Colon (tissue), 2 donors: ENCODE data around the gene CDC42.
"Not testable (repeated sequence)": the region's sequence is repeated elsewhere in the genome, so short reads cannot be mapped to it uniquely, and the experiment has no call there.

ENCODE experiments used
- FAIRE-seq: peaks from 2 replicates; lab custom pipeline; 2012; peaks lifted over from hg19 to GRCh38; lab: Jason Lieb, UNC
- donor health status: control.
- donor health status: control.

Gene CDC42

DNA sequence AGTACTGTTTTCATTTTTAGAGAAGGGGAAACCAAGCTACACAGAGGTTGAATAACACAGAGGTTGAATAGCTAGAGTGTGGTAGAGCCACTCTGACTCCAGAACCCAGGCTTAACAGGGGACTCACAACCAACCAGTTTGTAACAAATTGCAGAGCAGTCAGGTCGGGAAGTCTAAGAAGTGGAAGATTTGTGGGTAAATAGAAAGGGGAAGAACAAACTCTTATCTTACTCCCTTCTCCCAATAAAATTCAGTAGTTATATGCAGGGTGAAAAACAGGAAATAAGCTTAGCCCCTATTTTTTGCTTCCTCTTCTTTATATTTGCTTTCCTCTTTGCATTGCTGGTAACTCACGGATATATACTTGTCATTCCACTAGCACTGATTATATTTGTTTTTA, 23.2 kb downstream of the CDC42 start:
- no peak for FAIRE-seq

DNA sequence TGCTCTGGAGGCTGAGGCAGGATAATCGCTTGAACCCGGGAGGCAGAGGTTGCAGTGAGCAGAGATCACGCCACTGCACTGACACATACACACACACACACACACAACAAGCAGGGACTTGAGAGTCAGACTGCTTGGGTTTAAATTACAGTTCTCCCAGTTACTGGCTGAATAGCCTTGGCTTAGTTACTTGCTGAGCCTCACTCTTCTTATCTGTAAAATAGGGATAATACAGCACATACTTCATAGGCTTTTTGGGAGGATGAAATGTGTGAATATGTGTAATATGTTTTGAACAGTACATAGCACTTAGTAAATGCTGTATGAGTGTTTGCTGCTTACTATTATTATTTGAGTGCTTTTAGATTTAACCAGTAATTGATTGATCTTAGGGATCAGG, 23.8 kb downstream of the CDC42 start:
- no peak for FAIRE-seq

DNA sequence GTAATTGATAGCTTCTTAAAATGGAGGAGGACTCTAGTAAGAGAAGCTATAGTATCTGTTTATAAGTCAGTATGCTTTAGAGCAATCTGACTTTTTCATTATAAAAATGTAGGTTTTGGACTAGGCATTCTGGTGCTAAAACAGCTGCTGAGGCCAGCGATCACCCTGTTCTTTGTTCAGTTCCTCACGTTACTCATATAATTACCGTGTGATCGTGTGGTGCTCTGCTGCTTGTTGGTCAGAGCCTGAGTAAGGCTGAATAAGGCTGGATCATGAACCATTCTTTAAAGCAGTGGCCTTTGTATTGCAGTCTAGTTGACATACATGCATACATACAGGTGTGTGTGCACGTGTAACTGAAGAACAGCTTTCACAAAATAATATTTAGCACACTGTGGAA, 25.2 kb downstream of the CDC42 start:
- FAIRE-seq: no peak

DNA sequence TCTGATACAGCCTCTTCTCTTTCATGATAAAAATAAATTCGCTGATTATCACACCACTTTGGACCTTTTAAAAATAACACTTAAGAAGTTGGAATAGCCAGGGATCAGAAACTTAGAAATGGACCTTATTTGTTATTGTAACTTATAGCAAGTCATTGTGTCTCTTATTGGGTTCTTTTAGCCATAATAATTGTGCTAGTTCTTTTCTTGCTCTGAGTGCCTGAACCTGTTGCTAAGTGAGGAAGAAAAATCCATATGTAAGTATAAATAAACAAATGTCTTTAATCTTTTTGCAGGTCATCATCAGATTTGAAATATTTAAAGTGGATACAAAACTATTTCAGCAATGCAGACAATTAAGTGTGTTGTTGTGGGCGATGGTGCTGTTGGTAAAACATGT, 25.6 kb downstream of the CDC42 start:
- FAIRE-seq: no peak

DNA sequence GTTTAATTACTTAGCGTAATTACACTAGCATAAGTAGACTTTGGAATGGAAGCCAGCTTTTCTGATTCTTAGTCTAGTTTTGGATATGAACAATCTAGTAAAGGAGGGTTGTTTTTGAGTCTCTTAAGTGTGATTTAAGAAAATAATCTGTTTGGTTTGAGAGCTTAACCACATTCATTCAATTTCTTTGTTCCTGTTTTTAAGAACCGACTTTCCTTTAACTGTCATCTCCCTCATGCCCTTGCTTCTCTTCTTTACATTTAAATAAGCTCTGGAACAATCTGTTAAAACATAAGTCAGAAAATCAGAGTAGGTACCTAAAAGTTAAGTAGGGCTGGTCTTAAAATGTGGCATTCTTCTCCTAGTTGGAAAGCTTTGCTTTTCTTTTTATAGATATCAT, 27.7 kb downstream of the CDC42 start:
- FAIRE-seq: no peak

DNA sequence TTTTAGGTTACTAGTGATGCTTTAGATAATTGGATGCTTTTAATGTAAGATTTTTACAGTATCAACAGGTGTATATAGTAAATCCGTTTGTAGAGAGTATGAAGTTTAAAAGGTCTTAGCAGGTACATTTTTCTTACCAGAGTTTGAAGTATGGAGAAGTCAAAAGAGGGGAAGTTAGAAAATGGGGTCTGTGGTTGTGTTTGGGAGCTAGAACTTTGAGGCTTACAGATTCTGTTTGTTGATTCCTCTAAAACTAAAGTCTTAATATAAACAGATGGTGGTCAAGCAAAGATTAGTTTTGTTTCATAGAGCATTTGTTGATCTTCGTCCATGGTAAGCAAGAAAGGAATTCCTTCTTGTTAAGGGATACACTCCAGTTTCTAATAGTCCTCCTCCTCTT, 35.8 kb downstream of the CDC42 start:
- FAIRE-seq: no peak

DNA sequence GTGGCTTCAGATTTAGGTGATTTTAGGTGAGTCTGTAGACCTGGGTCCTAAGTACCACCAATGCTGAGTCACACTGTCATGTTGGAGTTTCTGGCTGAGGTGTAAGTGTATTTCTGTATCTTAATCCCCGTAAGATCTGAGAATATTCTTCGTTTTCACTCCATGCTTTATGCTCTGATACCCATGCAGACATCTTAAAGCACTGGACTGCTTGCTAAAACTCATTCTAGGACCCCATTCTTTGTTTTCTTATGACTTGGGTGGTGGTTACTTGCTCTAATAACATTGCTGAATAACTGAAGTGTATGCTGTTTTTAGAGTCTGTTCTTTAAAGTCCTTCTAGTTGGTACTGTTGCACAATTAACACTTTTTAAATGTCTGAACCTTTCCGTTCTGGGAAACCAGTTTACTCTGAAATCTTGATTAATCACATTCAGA, 36.6 kb downstream of the CDC42 start:
- FAIRE-seq: no peak

DNA sequence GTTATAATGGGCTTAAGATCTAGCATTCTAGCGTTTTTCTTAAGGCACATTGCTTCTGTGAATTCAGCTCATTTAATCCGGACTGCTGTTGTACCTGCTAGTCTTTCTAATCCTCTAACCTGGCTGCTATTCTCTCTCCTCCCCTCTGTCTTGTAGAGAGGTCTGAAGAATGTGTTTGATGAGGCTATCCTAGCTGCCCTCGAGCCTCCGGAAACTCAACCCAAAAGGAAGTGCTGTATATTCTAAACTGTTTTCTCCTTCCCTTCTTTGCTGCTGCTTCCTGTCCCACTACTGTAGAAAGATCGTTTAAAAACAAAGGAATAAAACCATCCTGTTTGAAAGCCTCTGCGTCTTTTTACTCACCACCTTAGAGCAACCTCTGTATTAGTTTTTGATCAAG, 37.3 kb downstream of the CDC42 start:
- no peak for FAIRE-seq

DNA sequence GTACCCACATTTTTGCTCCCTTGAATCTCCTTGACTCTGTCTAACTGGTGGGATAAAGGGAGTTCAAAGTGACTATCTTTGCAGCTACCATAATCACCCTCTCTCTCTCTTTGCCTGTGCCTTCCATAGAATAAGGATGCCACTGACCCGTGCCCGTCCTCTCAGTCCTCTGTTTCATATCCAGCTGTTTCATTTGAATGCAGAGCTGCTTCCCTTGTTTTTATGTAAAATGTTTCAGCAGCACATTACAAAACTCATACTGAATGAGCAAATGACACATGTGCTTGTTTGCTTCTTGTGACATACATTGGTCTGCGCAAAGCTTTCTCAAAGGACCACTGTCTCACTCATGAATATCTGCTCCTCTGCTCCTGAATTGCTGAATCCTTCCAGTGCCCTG, 38.4 kb downstream of the CDC42 start:
- FAIRE-seq: no peak

DNA sequence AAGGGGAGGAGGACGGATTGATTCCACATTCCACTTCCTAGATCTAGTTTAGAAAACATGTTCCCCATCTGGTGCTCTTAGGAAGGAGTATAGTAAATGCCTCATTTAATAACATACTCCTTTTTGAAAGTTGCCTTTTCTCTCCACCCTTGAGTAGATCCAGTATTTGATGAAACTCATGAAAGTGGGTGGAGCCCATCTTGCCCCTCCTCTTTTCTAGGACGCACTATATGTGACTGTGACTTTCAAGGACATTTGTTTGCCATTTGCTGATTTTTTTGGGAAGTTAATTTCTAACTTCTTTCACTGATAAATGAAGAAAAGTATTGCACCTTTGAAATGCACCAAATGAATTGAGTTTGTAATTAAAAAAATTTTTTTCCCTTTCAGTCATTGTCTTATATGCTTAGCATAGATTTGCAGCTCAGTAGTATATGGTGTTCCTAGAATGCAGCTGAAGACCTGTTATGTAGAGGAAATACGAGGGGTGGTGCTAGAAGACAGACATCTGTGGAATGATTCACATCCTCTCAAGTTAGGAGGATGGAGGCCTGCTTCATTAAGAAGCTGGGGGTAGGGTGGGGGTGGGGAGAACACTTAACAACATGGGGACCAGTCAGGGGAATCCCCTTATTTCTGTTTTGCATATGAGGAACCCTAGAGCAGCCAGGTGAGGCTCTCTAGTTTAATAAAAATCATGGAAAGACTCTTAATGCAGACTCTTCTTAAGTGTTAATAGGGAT, 39.7 kb downstream of the CDC42 start:
- FAIRE-seq: not testable (repeated sequence)

DNA sequence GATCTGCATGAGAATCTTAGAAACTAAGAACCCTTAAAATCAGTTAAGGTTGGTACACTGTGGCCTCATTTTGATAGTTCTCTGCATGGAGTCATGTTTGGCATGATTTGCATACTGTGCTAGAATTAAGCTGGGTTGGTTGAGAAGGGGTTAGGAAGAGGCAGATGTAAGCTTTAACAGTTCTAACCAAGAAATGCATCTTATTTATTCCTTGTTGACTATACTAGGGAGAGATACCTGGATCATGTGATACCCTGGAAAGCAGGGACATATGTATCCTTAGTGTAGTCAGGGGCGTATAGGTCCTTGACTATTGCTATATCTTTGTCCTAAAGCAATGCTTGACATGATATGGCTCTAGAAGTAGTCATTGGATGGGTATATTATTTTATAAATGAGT, 41.0 kb downstream of the CDC42 start:
- FAIRE-seq: no peak

DNA sequence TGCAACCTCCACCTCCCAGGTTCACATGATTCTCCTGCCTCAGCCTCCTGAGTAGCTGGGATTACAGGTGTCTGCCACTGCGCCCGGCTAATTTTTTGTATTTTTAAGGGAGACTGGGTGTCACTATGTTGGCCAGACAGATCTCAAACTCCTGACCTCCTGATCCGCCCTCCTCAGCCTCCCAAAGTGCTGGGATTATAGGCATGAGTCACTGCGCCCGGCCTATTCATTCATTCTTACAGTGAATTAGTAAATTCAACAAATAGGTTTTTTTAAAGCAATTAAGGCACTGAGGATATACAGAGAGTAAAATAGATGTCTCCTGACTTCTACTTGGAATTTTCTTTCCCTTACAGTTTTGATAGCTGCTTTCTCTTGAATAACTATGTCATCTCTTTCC, 43.5 kb downstream of the CDC42 start:
- FAIRE-seq: no peak

DNA sequence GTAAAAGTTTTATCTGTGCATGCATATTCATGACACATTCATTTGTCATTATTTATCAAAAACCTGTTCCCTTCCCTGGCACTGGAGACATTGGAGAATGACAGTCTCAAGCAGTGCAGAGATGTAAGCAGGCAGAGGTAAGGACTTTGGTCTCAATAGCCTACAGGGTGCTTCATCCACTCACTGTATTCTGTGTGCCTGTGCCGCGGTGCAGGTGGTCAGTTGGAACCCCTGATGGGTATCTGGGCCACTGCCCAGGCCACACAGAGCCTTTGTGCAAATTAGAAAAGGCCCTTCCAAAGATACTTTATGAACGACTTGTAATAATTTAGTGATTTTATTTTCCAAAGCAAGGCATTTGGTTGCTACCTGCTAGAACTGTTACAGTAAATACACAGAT, 44.0 kb downstream of the CDC42 start:
- FAIRE-seq: no peak

DNA sequence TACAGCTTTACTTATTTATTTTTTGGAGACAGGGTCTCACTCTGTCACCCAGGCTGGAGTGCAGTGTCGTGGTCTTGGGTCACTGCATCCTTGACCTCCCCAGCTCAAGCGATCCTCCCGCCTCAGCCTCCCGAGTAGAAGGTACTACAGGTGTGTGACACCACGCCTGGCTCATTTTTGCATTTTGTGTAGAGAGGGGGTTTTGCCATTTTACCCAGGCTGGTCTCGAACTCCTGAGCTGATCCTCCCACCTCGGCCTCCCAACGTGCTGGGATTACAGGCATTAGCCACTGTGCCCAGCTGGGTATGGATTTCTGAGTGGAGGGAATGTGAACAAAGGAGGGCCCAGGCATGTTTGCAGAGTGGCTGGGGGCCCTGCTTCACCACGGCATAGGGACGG, 46.2 kb downstream of the CDC42 start:
- FAIRE-seq: no peak

DNA sequence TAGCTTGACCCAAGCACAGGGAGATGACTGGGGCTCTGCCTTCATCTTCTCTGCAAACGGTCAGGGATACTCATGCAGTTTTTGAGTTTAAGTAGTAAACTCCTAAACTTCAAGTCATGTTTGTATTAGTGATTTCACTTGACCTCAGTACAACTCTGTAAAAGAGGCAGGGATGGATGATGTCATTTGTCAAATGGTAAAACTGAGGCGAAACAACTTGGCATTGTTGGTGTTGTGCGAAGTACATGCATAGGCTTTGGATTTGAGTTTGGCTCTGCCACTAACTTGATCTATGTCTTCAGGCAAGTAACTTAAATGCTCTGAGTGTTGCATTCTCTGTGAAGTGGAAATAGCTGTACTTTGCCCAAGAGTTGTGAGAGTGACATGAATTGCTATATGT, 47.7 kb downstream of the CDC42 start:
- FAIRE-seq: no peak

DNA sequence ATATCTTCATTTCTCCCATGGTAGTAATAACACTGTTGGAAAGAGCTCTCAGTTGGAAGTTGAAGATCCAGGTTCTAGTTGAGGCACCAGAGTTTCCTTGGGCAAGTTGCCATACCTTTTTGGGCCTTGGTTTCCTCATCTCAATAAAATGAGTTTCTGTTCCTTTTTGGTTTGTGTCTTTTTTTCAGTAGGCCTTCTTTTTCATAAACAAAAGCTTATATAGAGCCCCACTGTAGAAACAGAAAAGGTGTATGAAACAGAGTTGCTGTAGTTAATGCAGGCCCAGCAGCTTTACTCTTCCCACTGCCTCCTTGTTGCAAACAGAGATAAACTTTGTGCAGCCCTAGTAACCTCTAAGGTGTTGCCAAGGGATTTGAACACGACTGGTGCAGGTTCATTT, 48.7 kb downstream of the CDC42 start:
- no peak for FAIRE-seq

DNA sequence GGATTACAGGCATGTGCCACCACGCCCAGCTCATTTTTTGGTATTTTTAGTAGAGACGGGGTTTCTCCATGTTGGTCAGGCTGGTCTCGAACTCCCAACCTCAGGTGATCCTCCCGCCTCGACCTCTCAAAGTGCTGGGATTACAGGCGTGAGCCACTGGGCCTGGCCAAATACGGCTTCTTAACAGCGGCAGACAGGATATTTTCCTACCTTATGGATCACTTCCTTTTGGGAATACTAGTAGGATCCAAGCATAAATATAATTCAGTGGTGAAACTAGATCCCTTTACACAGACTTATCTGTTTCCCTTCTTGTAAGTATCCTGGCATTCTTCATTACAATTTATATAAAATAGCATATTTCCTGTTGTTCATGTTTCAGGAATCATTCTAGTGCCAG, 49.5 kb downstream of the CDC42 start:
- FAIRE-seq: no peak

DNA sequence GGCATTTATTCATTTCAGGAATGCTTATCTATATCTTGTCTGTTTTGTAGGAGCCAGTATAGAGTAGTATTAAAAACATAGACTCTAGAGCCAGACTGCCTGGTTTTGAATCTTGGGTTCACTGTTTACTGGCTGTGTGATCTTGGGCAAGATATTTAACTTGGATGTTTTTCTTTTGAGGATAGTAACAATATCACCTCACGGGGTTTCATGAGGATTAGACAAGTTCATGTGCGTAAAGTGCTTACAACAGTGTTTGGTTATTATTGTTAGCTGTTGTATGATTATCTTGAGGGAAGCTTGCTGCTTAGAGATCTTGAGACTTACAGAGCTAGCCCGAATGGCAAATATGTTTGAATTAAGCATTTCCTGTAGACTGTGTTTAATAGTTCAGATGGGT, 50.2 kb downstream of the CDC42 start:
- no peak for FAIRE-seq

DNA sequence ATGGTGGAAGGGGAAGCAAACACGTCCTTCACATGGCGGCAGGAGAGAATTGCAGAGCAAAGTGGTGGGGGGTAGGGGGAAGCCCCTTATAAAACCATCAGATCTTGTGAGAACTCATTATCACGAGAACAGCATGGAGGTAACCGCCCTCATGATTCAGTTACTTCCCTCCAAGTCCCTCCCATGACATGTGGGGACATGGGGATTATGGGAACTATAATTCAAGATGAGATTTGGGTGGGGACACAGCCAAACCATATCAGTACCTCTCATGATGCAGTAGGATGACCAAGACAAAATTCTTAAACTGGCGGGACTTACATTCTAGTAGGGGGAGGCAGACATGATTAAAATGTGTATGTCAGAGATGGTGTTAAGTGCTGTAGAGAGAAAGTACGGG, 51.6 kb downstream of the CDC42 start:
- no peak for FAIRE-seq

DNA sequence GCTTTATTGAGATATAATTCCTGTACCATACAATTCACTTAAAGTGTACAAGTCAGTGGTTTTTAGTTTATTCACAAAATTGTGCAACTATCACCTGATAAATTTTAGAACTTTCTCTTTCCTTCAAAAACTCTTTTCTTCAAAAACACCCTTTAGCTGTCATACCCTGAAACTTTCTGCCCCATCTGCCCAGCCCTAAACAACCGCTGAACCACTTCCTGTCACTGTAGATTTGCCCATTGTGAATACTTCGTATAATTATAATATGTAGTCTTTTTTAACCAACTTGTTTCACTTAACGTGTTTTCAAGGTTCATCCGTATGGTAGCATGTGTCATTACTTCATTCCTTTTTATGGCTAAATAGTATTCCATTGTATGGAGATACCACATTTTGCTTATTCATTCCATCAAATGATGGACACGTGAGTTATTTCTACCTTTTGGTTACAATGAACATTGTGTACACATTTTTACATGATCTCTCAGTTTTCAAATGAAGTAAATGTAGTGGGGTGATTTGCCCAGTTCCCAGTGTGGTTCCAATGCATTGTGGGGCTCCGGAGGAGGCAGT, 52.4 kb downstream of the CDC42 start:
- no peak for FAIRE-seq

DNA sequence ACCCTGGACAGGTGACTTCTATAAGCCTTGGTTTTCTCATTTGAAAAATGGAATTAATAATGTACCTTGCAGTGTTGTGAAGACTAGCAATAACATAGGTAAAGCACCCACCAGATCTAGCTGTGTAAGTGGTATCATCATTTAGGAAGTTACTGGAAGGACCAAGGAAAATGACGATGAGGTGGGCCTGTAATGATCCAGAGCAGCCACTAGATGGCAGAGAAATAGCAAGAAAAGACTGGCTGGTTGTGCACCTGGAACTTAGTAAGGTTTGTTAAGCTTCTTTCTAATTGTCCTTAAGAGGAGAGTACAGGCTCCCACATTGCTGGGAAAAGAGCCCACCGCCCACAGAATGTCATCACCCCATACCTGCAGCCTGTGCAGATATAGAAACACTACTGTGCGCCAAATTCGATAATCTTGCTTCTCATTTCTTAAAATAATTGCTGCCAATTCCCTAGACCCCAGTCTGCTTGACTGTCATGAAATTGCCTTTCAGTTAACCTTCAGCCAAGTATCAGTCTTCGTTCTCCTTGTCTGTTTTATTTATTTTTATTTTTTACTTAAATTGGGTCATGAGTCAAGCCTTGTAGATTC, 53.2 kb downstream of the CDC42 start:
- no peak for FAIRE-seq

DNA sequence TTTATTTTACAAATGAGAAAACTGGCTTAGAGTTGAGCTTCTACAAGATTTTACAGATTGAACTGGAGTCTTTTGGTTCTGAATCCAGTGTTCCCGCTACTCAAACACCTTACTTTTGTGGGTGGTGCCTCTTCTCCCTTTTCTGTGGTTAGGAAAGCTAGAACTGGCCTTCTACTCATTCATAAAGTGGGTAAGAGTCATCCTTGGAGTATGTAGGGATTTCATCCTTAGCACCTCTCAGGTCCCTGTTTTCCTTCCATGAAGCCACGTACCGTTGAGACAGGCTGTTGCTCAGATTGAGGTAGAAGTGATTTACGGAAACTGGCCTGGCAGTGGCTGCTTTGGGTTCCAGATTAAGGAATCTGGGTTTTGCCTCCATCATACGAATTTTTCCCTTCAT, 54.6 kb downstream of the CDC42 start:
- FAIRE-seq: no peak

DNA sequence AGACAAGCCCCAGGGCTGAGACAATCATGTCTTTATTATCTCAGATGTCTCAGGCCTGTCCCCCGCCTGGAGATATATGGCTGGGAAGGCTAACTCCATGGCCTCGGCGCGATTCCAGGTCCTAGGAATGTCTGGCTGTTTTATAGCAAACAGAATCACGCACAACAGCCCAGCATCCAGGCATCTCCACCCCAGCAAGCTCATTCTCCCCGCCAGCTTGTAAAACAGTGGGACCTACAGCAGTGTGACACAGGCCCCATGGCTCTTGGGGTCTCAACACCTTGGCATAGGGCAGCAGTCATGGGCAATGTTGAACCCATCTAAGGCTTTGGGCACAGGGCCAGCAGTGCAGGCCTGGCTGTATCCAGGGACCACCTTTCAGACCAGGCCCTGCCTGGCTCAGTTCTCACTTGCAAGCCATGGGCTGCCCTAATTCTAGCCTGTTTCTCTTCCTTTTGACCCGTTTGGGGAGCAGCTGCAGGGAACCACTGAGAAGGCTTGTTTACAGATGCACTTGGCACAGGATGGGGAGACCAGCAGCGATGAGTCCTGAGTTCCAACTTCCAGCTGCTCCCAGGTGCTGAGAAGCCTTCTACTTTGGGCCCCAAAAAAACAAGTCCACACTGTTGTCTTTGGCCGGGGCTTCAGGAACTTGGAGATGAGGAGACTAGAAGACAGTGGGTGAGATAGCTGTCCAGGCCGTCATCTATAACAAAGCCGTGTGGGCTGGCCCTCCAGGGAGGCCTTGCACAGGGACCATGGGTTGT, 56.0 kb downstream of the CDC42 start:
- no peak for FAIRE-seq
